Astrocyte of the cerebellum (primary cell): ENCODE measurements around the gene ZBTB24.

Experiments used
- DNase-seq: peaks from one replicate; pipeline ENCODE4 v3.0.0-alpha.2; 2011; ENCODE audit warnings: low read depth
- H3K4me3 ChIP-seq: 2 replicates; pipeline ENCODE4 v1.5.1; 2011; ENCODE audit warnings: mild to moderate bottlenecking, low read depth, low read length, moderate library complexity
- CTCF ChIP-seq: IDR thresholded peaks from 2 replicates; pipeline ENCODE4 v1.5.1; 2012; ENCODE audit warnings: low read length, low read depth, moderate library complexity, mild to moderate bottlenecking; ENCODE audit errors: missing control alignments
- in situ Hi-C: cut with HindIII; loops from 2 replicates; pipeline ENCODE4 v1.10.0; 2017; ENCODE audit warnings: low sequenced_read_pairs

The ZBTB24 gene

GRCh38 chr6:109456710-109457561 lies 26.1 kb downstream of the ZBTB24 start:
- in situ Hi-C loops: no loop called here
- no peak for DNase-seq
- H3K4me3 ChIP-seq: peak overlapping the region; percentile 70
- TF ChIP-seq CTCF: no peak

GRCh38 chr6:109456111-109456583 lies 26.9 kb downstream of the ZBTB24 start:
- H3K4me3 ChIP-seq: peak overlapping the region; percentile 70
- DNase-seq: no peak
- no peak for TF ChIP-seq CTCF
- in situ Hi-C loops: no loop called here

GRCh38 chr6:109455437-109456110 lies 27.4 kb downstream of the ZBTB24 start, which contains the start of gene MICAL1:
MICAL1 (minus strand) TSS chr6:109455772; CDS start chr6:109454196, 1,576 bp downstream.
- no peak for DNase-seq
- in situ Hi-C loops: no loop called here
- peak within 1 kb of the TSS; percentile 70 for H3K4me3 ChIP-seq
- TF ChIP-seq CTCF: peak; percentile 39

- DNase-seq: no peak
- no peak for TF ChIP-seq CTCF
- in situ Hi-C loops: no loop called here
- H3K4me3 ChIP-seq: peak overlapping the region; percentile 70
These were observed 28.3 kb downstream of the ZBTB24 start for GRCh38 chr6:109454496-109455436.

- peak overlapping the region; percentile 70 for H3K4me3 ChIP-seq
- no peak for DNase-seq
These were observed 29.2 kb downstream of the ZBTB24 start for GRCh38 chr6:109453594-109454495.

More at GRCh38 chr6:109453594-109454495, 29.2 kb downstream of the ZBTB24 start:
- in situ Hi-C loops: no loop called here
- no peak for TF ChIP-seq CTCF
